NCI-H2107 treated with DMSO at 0.1 percent for 48 hours (cell line): ENCODE results near the gene SCN1B.
"Not testable (repeated sequence)": the region's sequence is repeated elsewhere in the genome, so short reads cannot be mapped to it uniquely, and the experiment has no call there.

ENCODE experiments used
- DNase-seq: peaks from one replicate; lab custom pipeline; 2025; ENCODE audit not compliant: unreplicated experiment; lab: John Stamatoyannopoulos, UW

Gene SCN1B

GRCh38 chr19:35030257-35031071 lies at the start of gene SCN1B:
Gene SCN1B, plus strand, starts transcription at chr19:35030470. Its CDS starts 351 bp downstream, at chr19:35030821.
- DNase-seq, result no peak

GRCh38 chr19:34982275-34982674 lies 48.0 kb upstream of the SCN1B start:
- DNase-seq, result no peak

- DNase-seq, result no peak
Measured at GRCh38 chr19:34983786-34984185, 46.5 kb upstream of the SCN1B start.

GRCh38 chr19:34984287-34984686 lies 46.0 kb upstream of the SCN1B start:
- no peak for DNase-seq

GRCh38 chr19:34985249-34986022 lies 44.8 kb upstream of the SCN1B start:
- DNase-seq, result no peak

- no peak for DNase-seq
Measured at GRCh38 chr19:34988119-34988518, 42.2 kb upstream of the SCN1B start.

- no peak for DNase-seq
Measured at GRCh38 chr19:34989298-34989697, 41.0 kb upstream of the SCN1B start.

GRCh38 chr19:34990578-34991192 lies 39.6 kb upstream of the SCN1B start:
- DNase-seq, result no peak

- no peak for DNase-seq
Measured at GRCh38 chr19:34991542-34992333, 38.5 kb upstream of the SCN1B start.

GRCh38 chr19:34992582-34992981 lies 37.7 kb upstream of the SCN1B start:
- DNase-seq, result not testable (repeated sequence)

- no peak for DNase-seq
Measured at GRCh38 chr19:34994286-34994642, 36.0 kb upstream of the SCN1B start.

- DNase-seq, result no peak
Measured at GRCh38 chr19:34994643-34995541, 35.4 kb upstream of the SCN1B start.

GRCh38 chr19:34995551-34995950 lies 34.7 kb upstream of the SCN1B start:
- DNase-seq, result no peak

GRCh38 chr19:34997071-34997617 lies 33.1 kb upstream of the SCN1B start:
- DNase-seq, result no peak

- not testable (repeated sequence) for DNase-seq
Measured at GRCh38 chr19:34998224-34998623, 32.0 kb upstream of the SCN1B start.

GRCh38 chr19:34998777-34999497 lies 31.3 kb upstream of the SCN1B start:
- no peak for DNase-seq

- peak; percentile 31 for DNase-seq
Measured at GRCh38 chr19:34999498-35000337, 30.6 kb upstream of the SCN1B start, which contains the start of gene GRAMD1A. Gene GRAMD1A, plus strand, starts transcription at chr19:35000323. Its CDS starts 156 bp downstream, at chr19:35000479.

GRCh38 chr19:35000338-35000646 lies 30.0 kb upstream of the SCN1B start:
- DNase-seq, result no peak
